DOHH2 (cell line): ENCODE measurements around the gene ST7.

Experiments used
- H3F3A ChIP-seq: fragments of 200-600 bp; sonication (generic), shearing (Covaris generic); 2 replicates; pipeline ENCODE4 v1.6.0; 2016; ENCODE audit warnings: antibody characterized with exemption, mild to moderate bottlenecking; ENCODE audit not compliant: control insufficient read depth, insufficient read depth
- H3K27ac ChIP-seq: fragments of 200-600 bp; sonication (generic); 2 replicates; pipeline ENCODE4 v1.5.1; 2014; ENCODE audit warnings: low read depth, mild to moderate bottlenecking, low read length, moderate library complexity
- H3K27me3 ChIP-seq: fragments of 200-600 bp; sonication (generic); 2 replicates; pipeline ENCODE4 v1.6.1; 2014; ENCODE audit warnings: mild to moderate bottlenecking, low read length, mixed read lengths; ENCODE audit not compliant: control insufficient read depth
- H3K36me3 ChIP-seq: fragments of 200-600 bp; sonication (generic); 2 replicates; pipeline ENCODE4 v1.6.1; 2014; ENCODE audit warnings: mild to moderate bottlenecking, low read length, moderate library complexity, mixed read lengths; ENCODE audit not compliant: control insufficient read depth
- H3K4me1 ChIP-seq: fragments of 200-600 bp; sonication (generic); 2 replicates; pipeline ENCODE4 v1.6.1; 2014; ENCODE audit warnings: mild to moderate bottlenecking, low read length, mixed read lengths; ENCODE audit not compliant: control insufficient read depth
- H3K4me2 ChIP-seq: fragments of 200-600 bp; sonication (generic); 2 replicates; pipeline ENCODE4 v1.6.0; 2014; ENCODE audit warnings: mild to moderate bottlenecking, low read length, moderate library complexity
- H3K4me3 ChIP-seq: fragments of 200-600 bp; sonication (generic); 2 replicates; pipeline ENCODE4 v1.5.1; 2014; ENCODE audit warnings: mild to moderate bottlenecking, low read length, mixed read lengths
- H3K79me2 ChIP-seq: fragments of 200-600 bp; sonication (generic); 2 replicates; pipeline ENCODE4 v1.6.1; 2014; ENCODE audit warnings: mild to moderate bottlenecking, low read length, mixed read lengths; ENCODE audit not compliant: control insufficient read depth
- H3K9me2 ChIP-seq: fragments of 200-600 bp; sonication (generic); replicated peaks from 2 replicates; pipeline ENCODE4 v1.6.1; 2014; ENCODE audit warnings: mild to moderate bottlenecking, low read length, mixed read lengths; ENCODE audit not compliant: control insufficient read depth
- H3K9me3 ChIP-seq: fragments of 200-600 bp; sonication (generic); 2 replicates; pipeline ENCODE4 v1.6.1; 2014; ENCODE audit warnings: antibody characterized with exemption, low read length, mixed read lengths; ENCODE audit not compliant: control insufficient read depth, insufficient read depth
- H4K20me1 ChIP-seq: fragments of 200-600 bp; sonication (generic); 2 replicates; pipeline ENCODE4 v1.6.0; 2014; ENCODE audit warnings: low read depth, mild to moderate bottlenecking, antibody characterized with exemption, low read length, moderate library complexity; ENCODE audit not compliant: control insufficient read depth, insufficient read depth
- CTCF ChIP-seq: fragments of 200-600 bp; sonication (generic); IDR thresholded peaks from one replicate; pipeline ENCODE4 v1.5.1; 2014; ENCODE audit warnings: antibody characterized with exemption, mild to moderate bottlenecking, low read depth, low read length; ENCODE audit not compliant: poor library complexity, severe bottlenecking
- EZH2phosphoT487 ChIP-seq: fragments of 200-600 bp; sonication (generic); IDR thresholded peaks from 2 replicates; pipeline ENCODE4 v1.6.1; 2017; ENCODE audit warnings: borderline replicate concordance, mild to moderate bottlenecking, antibody characterized with exemption, low read length, moderate library complexity, mixed read lengths

The ST7 gene

GRCh38 chr7:117091721-117092120 is 138.4 kb downstream of the ST7 start:
- Histone ChIP-seq H4K20me1 (no peaks in the 10 kb centered on the region), H3K79me2 (no peaks in the 10 kb centered on the region), H3K9me2 (no peaks in the 10 kb centered on the region), H3K9me3 (no peaks in the 10 kb centered on the region), H3K4me2 (no peak overlapping the region), H3K27me3 (no peaks in the 10 kb centered on the region), H3F3A (no peaks in the 10 kb centered on the region), H3K27ac (no peak overlapping the region), H3K4me3 (no peak overlapping the region), H3K4me1 (no peaks in the 10 kb centered on the region), H3K36me3 (no peaks in the 10 kb centered on the region)
- TF ChIP-seq CTCF (no peak), EZH2phosphoT487 (no peak)

- no peaks in the 10 kb centered on the region for H3K79me2 ChIP-seq
- H3K4me3 ChIP-seq, result no peak overlapping the region
- no peak overlapping the region for H3K4me2 ChIP-seq
- H3K4me1 ChIP-seq, result no peaks in the 10 kb centered on the region
- no peaks in the 10 kb centered on the region for H3K27me3 ChIP-seq
- H3F3A ChIP-seq, result no peaks in the 10 kb centered on the region
- no peaks in the 10 kb centered on the region for H4K20me1 ChIP-seq
- no peaks in the 10 kb centered on the region for H3K9me3 ChIP-seq
- no peaks in the 10 kb centered on the region for H3K36me3 ChIP-seq
- no peaks in the 10 kb centered on the region for H3K9me2 ChIP-seq
- H3K27ac ChIP-seq, result no peak overlapping the region
- no peak for TF ChIP-seq EZH2phosphoT487
- TF ChIP-seq CTCF, result no peak
Observed at GRCh38 chr7:117092785-117093184, 139.5 kb downstream of the ST7 start.

GRCh38 chr7:117094457-117094856 is 141.2 kb downstream of the ST7 start:
- Histone ChIP-seq H3K9me3 (no peaks in the 10 kb centered on the region), H3K9me2 (no peaks in the 10 kb centered on the region), H3F3A (no peaks in the 10 kb centered on the region), H3K4me2 (no peak overlapping the region), H3K27me3 (no peaks in the 10 kb centered on the region), H3K36me3 (no peaks in the 10 kb centered on the region), H3K4me3 (no peak overlapping the region), H3K27ac (no peak overlapping the region), H3K4me1 (no peaks in the 10 kb centered on the region), H4K20me1 (no peaks in the 10 kb centered on the region), H3K79me2 (no peaks in the 10 kb centered on the region)
- TF ChIP-seq CTCF, result no peak
- TF ChIP-seq EZH2phosphoT487, result no peak

- TF ChIP-seq EZH2phosphoT487, result no peak
- no peak for TF ChIP-seq CTCF
- Histone ChIP-seq H3K4me3 (no peak overlapping the region), H3K36me3 (no peaks in the 10 kb centered on the region), H3F3A (no peaks in the 10 kb centered on the region), H3K27ac (no peak overlapping the region), H3K4me1 (no peaks in the 10 kb centered on the region), H3K27me3 (no peaks in the 10 kb centered on the region), H3K79me2 (no peaks in the 10 kb centered on the region), H3K9me3 (no peaks in the 10 kb centered on the region), H4K20me1 (no peaks in the 10 kb centered on the region), H3K9me2 (no peaks in the 10 kb centered on the region), H3K4me2 (no peak overlapping the region)
Observed at GRCh38 chr7:117095055-117095454, 141.8 kb downstream of the ST7 start.
